GM19023 (cell line): ENCODE measurements around the gene VWA2.

Experiments used
- ATAC-seq: cut with Tn5 transposase; IDR thresholded peaks from one replicate; pipeline ENCODE4 v1.9.1; 2021; ENCODE audit warnings: mild to moderate bottlenecking, moderate library complexity; ENCODE audit not compliant: unreplicated experiment

Gene VWA2

DNA sequence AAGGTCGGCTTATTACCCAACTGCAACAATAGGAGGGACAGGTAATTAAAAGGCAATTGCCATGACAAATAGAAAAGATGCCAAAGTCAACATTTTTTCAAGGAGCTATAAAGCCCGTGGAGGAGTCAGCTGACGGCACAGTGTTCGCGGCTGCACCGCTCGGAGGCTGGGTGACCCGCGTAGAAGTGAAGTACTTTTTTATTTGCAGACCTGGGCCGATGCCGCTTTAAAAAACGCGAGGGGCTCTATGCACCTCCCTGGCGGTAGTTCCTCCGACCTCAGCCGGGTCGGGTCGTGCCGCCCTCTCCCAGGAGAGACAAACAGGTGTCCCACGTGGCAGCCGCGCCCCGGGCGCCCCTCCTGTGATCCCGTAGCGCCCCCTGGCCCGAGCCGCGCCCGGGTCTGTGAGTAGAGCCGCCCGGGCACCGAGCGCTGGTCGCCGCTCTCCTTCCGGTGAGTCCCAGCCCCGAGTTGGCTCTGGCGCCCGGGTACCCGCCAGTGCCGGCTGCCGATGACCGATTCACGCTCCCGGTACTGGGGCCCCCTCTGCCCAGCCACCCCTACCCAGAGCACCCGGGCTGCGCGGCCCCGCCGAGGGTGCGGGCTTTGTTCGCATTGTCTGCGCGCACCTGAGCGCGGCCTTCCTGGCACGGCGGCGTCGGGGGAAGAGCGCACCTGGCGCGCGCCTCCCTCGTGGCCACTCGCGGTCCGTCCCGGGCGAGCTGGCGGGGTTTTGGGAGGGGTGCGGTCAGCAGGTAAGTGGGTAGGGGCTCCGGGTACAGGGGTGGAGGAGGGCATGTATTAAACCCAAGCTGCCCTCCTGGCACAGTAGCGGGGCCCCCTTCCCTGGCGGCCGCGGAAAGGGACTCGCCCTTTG is at the start of gene VWA2:
TSS of gene VWA2 (plus strand) at position 138 of the 877 bp plus-strand sequence. CDS start 9,460 bp downstream, outside the sequence.
- ATAC-seq: no peak

DNA sequence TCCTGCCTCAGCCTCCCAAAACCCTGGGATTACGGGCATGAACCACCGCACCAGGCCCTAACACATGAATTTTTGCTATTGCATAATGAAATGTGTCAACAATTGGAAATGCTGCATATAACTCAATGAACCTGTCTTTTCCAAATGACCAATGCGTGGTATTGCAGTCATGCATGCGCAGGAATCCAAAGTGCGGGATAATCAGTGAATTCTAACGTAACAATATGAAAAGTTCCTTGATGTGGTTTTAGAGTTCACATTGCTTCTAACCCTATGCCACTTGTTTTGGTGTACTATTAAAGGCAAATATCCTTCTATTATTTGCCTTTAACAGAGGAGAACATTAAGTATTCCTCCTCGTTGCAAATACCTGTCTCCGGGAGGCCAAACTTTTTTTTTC is 49.4 kb upstream of the VWA2 start:
- ATAC-seq: no peak

- peak; percentile 84 for ATAC-seq
Measured at GRCh38 chr10:114195079-114195478, 44.0 kb upstream of the VWA2 start.

DNA sequence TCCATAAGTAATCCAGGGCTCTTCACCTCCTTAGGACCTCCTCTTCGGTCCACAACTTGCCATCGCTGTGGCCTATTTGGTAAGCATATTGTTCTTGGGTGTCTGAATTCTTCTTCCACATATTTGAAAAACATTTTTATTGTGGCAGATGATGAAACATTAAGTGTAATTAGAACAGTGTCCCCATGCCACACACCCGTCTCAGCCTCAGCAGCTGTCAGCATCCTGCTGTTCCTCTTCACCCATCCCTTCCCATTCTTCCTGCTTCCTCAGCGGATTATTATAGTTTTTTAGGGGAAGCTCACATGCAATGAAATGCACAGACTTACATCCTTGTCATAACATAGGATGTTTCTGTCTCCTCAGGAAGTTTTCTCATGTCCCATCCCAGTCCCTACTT is 39.8 kb upstream of the VWA2 start:
- ATAC-seq: no peak

- ATAC-seq: no peak
Measured at GRCh38 chr10:114202812-114203211, 36.2 kb upstream of the VWA2 start.

DNA sequence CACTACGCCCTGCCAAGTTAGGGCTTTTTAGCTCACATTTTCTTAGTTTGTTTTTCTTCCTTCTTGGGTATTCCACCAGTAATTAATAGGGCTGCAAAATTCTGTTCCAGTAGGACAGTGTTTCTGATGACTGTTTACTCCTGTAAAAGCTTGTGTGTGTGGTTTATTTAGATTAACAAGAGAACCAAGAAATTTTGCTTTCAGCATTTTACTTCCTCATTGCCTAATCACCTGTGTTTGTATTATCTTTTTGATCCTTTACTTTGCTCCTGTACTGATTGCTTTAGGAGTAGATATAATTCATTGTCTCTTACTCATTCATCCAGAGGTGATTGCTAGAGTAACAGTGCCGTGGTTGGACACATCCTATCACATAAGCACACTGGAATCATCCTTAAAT is 32.2 kb upstream of the VWA2 start:
- ATAC-seq: no peak

- no peak for ATAC-seq
Measured at GRCh38 chr10:114207349-114207748, 31.7 kb upstream of the VWA2 start.

- ATAC-seq: no peak
Measured at GRCh38 chr10:114208351-114208750, 30.7 kb upstream of the VWA2 start.

GRCh38 chr10:114212153-114212552 is 26.9 kb upstream of the VWA2 start:
- no peak for ATAC-seq

GRCh38 chr10:114215033-114215432 is 24.0 kb upstream of the VWA2 start:
- ATAC-seq: no peak

- no peak for ATAC-seq
Measured at GRCh38 chr10:114220281-114220680, 18.8 kb upstream of the VWA2 start.

DNA sequence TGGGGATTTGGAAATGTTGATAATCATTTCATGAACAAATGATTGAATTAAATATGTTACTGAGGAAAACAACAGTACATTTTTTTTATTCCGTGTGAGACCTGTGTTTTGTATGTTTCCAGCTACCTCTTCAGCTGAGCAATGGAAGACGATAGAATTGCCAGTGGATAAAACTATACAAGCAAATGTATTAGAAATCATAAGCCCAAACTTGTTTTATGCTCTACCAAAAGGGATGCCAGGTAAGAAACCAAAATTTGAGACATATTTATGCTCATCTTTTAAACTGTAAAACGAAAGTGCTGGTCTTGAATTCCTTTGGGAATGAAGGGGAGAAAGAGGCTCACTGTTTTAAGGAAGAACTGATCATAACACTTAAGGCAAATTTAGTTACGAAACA is 17.8 kb upstream of the VWA2 start:
- ATAC-seq: no peak

GRCh38 chr10:114223066-114223465 is 16.0 kb upstream of the VWA2 start:
- ATAC-seq: no peak

DNA sequence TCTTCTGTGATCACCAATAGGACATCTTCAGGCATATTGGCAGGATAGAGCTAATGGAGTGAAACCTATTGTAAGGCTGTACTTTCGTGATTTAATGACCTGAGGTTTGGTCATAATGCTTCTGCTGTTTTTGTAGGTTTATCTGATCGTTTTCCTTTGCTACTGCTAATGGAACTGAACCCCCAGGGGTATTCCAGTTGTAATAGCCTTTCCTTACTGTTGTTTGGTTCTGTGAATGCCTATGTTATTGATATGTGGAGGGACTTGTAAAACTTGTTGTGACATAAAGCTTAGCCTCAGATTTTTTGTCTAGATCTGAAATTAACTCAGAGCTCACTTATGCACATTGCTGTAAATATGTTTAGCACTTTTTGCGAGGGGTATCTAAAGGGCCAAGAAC is 10.9 kb upstream of the VWA2 start:
- no peak for ATAC-seq

DNA sequence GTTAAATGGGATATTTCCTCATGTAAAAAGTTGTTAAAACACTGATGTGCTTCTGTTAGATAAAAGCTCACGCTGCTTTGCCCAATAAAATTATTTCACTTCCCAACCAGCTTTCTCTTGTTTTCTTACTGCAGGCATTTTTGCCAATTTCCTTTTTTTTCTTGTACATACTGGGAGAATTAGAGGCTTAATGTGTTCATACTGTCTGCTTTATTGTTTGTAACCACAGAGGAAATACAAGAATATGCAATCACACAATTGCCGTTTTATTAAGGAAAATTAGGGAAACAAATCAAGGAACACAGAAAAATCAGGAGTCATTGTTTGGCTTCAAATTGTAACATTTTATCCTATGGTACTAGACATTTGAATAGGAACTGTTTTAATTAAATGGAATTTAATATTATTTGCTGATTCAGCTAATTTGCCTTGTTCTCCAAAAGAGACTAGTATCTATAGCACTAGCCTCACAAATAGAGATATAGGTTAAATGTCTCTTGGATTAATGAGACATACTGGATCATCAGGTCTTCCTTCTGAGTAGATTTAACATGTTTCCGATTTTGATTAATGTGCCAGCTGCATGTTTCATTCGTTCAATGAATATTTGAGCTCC is 6.4 kb upstream of the VWA2 start:
- no peak for ATAC-seq

DNA sequence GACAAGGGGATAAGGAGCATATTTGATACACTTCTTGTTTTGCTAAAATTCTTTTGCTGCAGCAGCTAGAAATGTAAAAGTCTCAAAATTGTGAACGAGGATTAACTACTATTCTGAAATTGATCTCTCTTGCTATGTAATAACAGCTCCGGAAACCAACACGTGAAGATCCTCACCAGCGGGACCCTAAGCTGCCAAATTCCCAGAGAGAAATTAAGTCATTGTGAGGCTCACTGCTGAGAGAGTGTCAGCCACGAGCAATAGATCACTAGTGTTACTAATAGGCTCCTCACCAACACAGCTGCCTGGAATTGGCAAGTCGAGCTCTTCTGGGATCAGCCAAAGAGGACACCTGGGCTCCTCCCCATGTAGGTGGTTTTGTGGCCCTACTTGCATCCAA is 5.6 kb upstream of the VWA2 start:
- no peak for ATAC-seq

DNA sequence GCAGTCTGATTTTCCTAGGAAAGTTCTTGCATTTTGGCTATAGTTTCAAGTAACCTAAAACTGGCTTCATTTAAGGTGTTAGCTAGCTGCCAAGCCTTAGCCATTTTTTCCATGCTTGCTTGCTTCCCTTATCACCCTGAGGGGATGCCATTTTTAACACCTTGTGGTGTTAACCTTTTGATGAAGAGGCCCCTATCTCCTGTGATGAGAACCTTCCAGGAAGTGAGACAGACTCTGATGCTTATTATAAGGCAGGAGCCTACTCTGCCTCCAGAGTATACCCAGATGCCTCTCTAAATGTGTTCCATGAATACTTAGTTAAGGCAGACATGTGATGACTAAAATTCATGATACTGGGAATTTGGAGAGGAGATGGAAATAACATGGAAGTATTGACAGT is 4.9 kb upstream of the VWA2 start:
- no peak for ATAC-seq

DNA sequence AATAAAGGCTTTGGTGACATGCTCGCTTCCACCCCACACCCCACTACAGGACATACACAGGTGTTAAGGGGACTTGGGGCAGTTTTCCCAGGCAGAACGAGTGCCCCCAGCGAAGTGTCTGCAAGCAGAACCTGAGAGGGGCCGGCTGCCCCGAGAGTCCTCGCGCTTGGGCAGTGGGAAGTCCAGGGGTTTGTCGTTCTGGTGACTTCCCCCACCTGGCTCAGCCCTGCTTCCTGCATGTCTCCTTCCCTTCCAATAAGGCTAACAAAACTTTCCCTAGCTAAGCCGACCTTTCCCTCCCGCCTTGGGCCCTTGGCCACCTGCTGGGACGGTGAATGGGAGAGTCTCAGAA is 916 bp downstream of the VWA2 start:
- ATAC-seq: no peak

- ATAC-seq: no peak
Measured at GRCh38 chr10:114242235-114242634, 3.2 kb downstream of the VWA2 start.

GRCh38 chr10:114243661-114244060 is 4.6 kb downstream of the VWA2 start:
- ATAC-seq: no peak

GRCh38 chr10:114244126-114244525 is 5.1 kb downstream of the VWA2 start:
- ATAC-seq: no peak

GRCh38 chr10:114245121-114245791 is 6.2 kb downstream of the VWA2 start:
- ATAC-seq: no peak
